NOMO-1 (cell line): ENCODE results near the gene UGT2A3.

Source experiments
- DNase-seq, 2 experiments: peaks; one replicate each; lab custom pipeline; 2025; ENCODE audit not compliant: unreplicated experiment in 2 of 2; lab: John Stamatoyannopoulos, UW

Gene UGT2A3

GRCh38 chr4:68917016-68917415, 34.6 kb downstream of the UGT2A3 start:
- DNase-seq, result no peak

- DNase-seq, result no peak
Measured at GRCh38 chr4:68912807-68913206, 38.8 kb downstream of the UGT2A3 start.

- no peak for DNase-seq
Measured at GRCh38 chr4:68909385-68909784, 42.2 kb downstream of the UGT2A3 start.

GRCh38 chr4:68907788-68908700, 43.6 kb downstream of the UGT2A3 start:
- no peak for DNase-seq

- no peak for DNase-seq
Measured at GRCh38 chr4:68907245-68907644, 44.4 kb downstream of the UGT2A3 start.

- no peak for DNase-seq
Measured at GRCh38 chr4:68906780-68907137, 44.8 kb downstream of the UGT2A3 start.

- no peak for DNase-seq
Measured at GRCh38 chr4:68905939-68906779, 45.4 kb downstream of the UGT2A3 start.

GRCh38 chr4:68905598-68905938, 46.0 kb downstream of the UGT2A3 start:
- DNase-seq, result no peak

- DNase-seq, result no peak
Measured at GRCh38 chr4:68904786-68905185, 46.8 kb downstream of the UGT2A3 start.

GRCh38 chr4:68896749-68897148, 54.9 kb downstream of the UGT2A3 start:
- DNase-seq, result no peak

- no peak for DNase-seq
Measured at GRCh38 chr4:68895561-68896198, 55.9 kb downstream of the UGT2A3 start.

- no peak for DNase-seq
Measured at GRCh38 chr4:68892861-68893260, 58.7 kb downstream of the UGT2A3 start.

GRCh38 chr4:68891678-68892077, 59.9 kb downstream of the UGT2A3 start:
- DNase-seq, result no peak

GRCh38 chr4:68885545-68885944, 66.1 kb downstream of the UGT2A3 start:
- DNase-seq, result no peak

GRCh38 chr4:68883870-68884269, 67.7 kb downstream of the UGT2A3 start:
- DNase-seq, result no peak
